ENCODE data around the gene FMN2.

FMN2 gene

DNA sequence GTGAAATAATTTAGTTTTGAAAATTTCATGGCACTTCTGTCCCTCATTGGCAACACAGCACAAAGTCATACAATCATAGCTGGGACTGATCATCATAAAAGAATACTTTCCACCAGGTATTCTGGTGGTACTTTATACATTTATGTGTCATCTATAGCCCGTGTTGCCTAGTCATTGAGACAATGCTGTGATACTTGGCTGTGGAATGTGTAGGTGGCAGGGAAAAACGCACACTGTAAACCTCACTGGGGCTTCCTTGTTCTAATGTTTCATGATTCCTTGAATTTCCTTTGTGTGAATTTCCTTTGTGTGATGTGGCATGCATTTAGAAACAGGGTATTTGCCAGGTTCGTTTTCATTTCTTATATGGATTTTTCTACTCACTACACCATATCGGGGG, 118.3 kb downstream of the FMN2 start:
- H3K27ac ChIP-seq = no peak overlapping the region
- H3K36me3 ChIP-seq = no peaks in the 10 kb centered on the region
- no peaks in the 10 kb centered on the region for H3K27me3 ChIP-seq
- intact Hi-C loops (cut with DNase I; ENCODE audit: low total_unique reads) = no loop called here
- no peaks in the 10 kb centered on the region for H3K4me1 ChIP-seq
- no peaks in the 10 kb centered on the region for H3K9me3 ChIP-seq
- TF ChIP-seq CTCF (IDR thresholded peaks at IDR 0.05) = no peak
- no peak for DNase-seq
- no peak overlapping the region for H3K4me3 ChIP-seq

DNA sequence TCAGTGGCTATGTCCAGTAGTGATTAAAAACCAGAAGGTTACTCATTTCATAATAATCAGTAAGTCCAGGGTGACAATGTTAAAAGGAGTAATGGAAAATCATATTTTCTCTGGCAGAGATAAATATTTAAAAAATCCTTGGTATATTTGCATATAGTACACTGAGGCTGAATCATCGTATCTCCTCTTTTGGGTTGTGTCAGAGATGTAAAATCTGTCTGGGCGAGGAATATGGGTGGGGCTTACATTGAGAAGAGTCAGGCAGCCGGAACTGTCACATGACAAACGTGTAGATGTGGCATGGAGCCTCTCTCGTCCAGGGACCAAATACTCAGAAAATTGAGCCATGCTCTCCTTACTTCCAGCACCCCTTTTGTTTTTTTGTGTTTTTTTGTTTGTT, 120.9 kb downstream of the FMN2 start:
- no peaks in the 10 kb centered on the region for H3K36me3 ChIP-seq
- no peak for DNase-seq
- intact Hi-C loops (cut with DNase I; ENCODE audit: low total_unique reads) = no loop called here
- H3K27ac ChIP-seq = no peak overlapping the region
- H3K4me3 ChIP-seq = no peak overlapping the region
- TF ChIP-seq CTCF (IDR thresholded peaks at IDR 0.05) = no peak
- no peaks in the 10 kb centered on the region for H3K9me3 ChIP-seq
- no peaks in the 10 kb centered on the region for H3K4me1 ChIP-seq
- H3K27me3 ChIP-seq = no peaks in the 10 kb centered on the region

- intact Hi-C loops (cut with DNase I; ENCODE audit: low total_unique reads) = no loop called here
- Histone ChIP-seq H3K27me3 (no peaks in the 10 kb centered on the region), H3K9me3 (no peaks in the 10 kb centered on the region), H3K36me3 (no peaks in the 10 kb centered on the region), H3K27ac (no peak overlapping the region), H3K4me1 (no peaks in the 10 kb centered on the region), H3K4me3 (no peak overlapping the region)
- no peak for TF ChIP-seq CTCF (IDR thresholded peaks at IDR 0.05)
- no peak for DNase-seq
These were observed 125.7 kb downstream of the FMN2 start for GRCh38 chr1:240217403-240217802.

DNA sequence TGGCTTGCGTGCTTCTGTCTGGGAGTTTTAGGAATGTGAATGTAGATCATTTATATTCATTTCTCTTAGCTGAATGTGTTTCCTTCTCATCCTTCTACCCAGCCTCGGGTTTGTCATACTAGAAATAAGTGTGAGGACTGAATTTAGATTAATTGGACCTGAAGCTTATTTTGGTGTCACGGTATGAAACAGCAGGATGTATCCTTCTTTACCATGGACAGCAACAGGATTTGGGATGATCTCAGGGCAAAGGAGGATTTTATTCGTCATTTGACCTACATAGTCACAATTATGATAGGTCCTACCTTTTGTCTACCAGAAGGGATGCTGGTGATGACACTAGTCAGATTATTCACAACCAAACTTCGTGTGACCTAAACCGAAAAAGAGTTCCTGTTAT, 127.4 kb downstream of the FMN2 start:
- Histone ChIP-seq H3K9me3 (no peaks in the 10 kb centered on the region), H3K4me1 (no peaks in the 10 kb centered on the region), H3K4me3 (no peak overlapping the region), H3K27ac (no peak overlapping the region), H3K36me3 (no peaks in the 10 kb centered on the region), H3K27me3 (no peaks in the 10 kb centered on the region)
- no peak for TF ChIP-seq CTCF (IDR thresholded peaks at IDR 0.05)
- no peak for DNase-seq
- intact Hi-C loops (cut with DNase I; ENCODE audit: low total_unique reads) = no loop called here

DNA sequence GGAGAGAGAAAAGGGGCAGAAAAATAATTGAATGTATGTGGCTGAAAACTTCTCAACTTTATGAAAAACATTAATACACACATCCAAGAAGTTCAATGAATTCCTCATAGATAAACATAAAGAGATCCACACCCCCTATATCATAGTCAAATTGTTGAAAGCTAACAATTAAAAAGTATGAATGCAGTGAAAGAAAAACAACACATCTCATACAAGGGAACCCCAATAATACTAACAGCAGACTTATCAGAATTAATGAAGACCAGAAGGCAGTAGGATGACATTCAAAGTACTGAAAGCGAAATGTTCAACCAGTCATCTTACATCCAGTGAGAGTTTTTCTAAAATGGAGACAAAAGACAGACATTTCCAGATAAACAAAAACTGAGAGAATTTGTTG, 134.4 kb downstream of the FMN2 start:
- Histone ChIP-seq H3K36me3 (no peaks in the 10 kb centered on the region), H3K4me3 (no peak overlapping the region), H3K27ac (no peak overlapping the region), H3K4me1 (no peaks in the 10 kb centered on the region), H3K9me3 (peaks cover 0 to 11% (median 0%) of the 10 kb centered on the region in 3 donors), H3K27me3 (no peaks in the 10 kb centered on the region)
- TF ChIP-seq CTCF (IDR thresholded peaks at IDR 0.05) = no peak
- no peak for DNase-seq
- intact Hi-C loops (cut with DNase I; ENCODE audit: low total_unique reads) = no loop called here

DNA sequence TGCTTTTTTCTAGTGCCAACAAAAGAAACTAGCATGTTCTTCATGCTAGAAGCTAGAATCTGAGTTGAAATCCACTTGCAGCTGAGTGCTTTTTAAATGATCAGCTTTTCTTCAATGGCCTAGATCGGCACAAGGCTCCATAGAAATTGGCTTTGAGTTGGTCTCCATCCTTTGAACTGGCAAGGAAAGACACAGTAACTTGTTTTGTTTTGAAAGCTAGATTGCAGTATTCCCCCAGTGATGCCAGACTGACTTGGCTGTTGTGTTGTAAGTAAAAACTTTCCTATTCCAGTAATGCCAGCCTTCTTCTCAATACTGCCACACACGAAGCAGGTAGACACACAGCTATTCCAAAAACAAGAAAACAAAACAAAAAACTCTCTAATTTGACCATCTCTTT, 139.1 kb downstream of the FMN2 start:
- Histone ChIP-seq H3K4me3 (no peak overlapping the region), H3K4me1 (no peaks in the 10 kb centered on the region), H3K27me3 (no peaks in the 10 kb centered on the region), H3K27ac (no peak overlapping the region), H3K36me3 (no peaks in the 10 kb centered on the region), H3K9me3 (peaks cover 0 to 7% (median 0%) of the 10 kb centered on the region in 3 donors)
- intact Hi-C loops (cut with DNase I; ENCODE audit: low total_unique reads) = no loop called here
- TF ChIP-seq CTCF (IDR thresholded peaks at IDR 0.05) = no peak
- no peak for DNase-seq

Measured in tibial artery (tissue), 4 donors.